ENCODE results near the gene ROR1.

GRCh38 chr1:63894627-63895265 is 120.9 kb downstream of the ROR1 start:
- TF ChIP-seq CTCF (IDR thresholded peaks at IDR 0.05), result no peak
- TF ChIP-seq EP300 (IDR thresholded peaks at IDR 0.05; ENCODE audit: borderline replicate concordance in 1 of 2, low read depth in 1 of 2, low read length in 1 of 2), result no peak
- no peak for TF ChIP-seq SIN3A (IDR thresholded peaks at IDR 0.05; ENCODE audit: borderline replicate concordance, low read depth, low read length)
- TF ChIP-seq POLR2AphosphoS5 (IDR thresholded peaks at IDR 0.05; ENCODE audit: low read depth, low read length), result no peak
- TF ChIP-seq REST (IDR thresholded peaks at IDR 0.05; ENCODE audit: low read depth, low read length), result no peak
